ENCODE results near the gene IFT74. TPM values are rescaled to one million over a fixed set of nuclear protein-coding genes. Genes with fewer than 3 reads are reported as not detected.

The IFT74 gene
- total RNA-seq, 4 donors from 2014 or later, result 7.7 to 26.4 (median 8.7) TPM

DNA sequence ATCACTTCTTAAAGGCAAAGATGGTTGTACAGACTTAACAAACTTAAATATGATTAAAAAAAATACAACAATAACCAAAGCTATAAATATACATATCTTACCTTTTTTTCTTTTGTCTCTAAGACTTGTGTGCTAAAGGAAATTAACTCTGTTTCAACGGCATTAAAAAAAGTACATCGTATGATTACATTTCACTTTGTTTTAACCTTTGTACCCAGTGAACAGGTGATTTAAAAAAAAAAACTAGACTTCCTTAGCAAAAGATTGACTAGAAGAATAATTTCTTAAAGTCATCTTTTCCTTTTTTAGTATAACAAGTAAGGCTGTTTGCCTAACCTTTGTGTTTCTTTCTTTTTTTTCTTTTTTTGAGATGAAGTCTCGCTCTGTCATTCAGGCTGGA lies 49.3 kb downstream of the IFT74 start, which contains the start of gene LRRC19:
Gene LRRC19 (minus strand): TSS at position 182 of the 400 bp plus-strand sequence. CDS start 5,978 bp downstream, outside the sequence.
- peak; percentile 19 to 45 for TF ChIP-seq POLR2A (IDR thresholded peaks at IDR 0.05)
- TF ChIP-seq, protein P1, sequence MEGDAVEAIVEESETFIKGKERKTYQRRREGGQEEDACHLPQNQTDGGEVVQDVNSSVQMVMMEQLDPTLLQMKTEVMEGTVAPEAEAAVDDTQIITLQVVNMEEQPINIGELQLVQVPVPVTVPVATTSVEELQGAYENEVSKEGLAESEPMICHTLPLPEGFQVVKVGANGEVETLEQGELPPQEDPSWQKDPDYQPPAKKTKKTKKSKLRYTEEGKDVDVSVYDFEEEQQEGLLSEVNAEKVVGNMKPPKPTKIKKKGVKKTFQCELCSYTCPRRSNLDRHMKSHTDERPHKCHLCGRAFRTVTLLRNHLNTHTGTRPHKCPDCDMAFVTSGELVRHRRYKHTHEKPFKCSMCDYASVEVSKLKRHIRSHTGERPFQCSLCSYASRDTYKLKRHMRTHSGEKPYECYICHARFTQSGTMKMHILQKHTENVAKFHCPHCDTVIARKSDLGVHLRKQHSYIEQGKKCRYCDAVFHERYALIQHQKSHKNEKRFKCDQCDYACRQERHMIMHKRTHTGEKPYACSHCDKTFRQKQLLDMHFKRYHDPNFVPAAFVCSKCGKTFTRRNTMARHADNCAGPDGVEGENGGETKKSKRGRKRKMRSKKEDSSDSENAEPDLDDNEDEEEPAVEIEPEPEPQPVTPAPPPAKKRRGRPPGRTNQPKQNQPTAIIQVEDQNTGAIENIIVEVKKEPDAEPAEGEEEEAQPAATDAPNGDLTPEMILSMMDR (IDR thresholded peaks at IDR 0.05), result no peak
- peak within 1 kb of the TSS in 3 of 4 donors; percentile 25 to 76 (median 69) for H3K27ac ChIP-seq
- DNase-seq, result no peak
- no peaks in the 10 kb centered on the region for H3K27me3 ChIP-seq
- H3K9me3 ChIP-seq, result no peaks in the 10 kb centered on the region
- no peaks in the 10 kb centered on the region for H3K4me1 ChIP-seq
- peak within 1 kb of the TSS in 3 of 4 donors; percentile 6 to 51 (median 47) for H3K4me3 ChIP-seq
- no peaks in the 10 kb centered on the region for H3K36me3 ChIP-seq

DNA sequence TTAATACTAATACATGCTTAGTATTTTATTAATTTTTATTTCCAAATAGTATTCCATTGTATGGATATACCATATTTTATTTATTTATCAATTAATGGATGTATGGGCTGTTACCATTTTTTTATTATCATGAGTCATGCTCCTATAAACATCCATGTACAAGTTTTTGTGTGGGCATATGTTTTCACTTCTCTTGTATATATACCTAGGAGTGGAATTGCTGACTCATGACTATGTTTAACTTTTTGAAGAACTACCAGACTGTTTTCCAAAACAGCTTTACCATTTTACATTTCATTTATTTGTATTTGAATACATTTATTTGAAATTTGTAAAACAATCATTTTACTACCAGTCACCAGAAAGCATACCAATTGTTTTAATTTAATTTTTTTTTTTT lies 63.4 kb downstream of the IFT74 start:
- no peak overlapping the region for H3K4me3 ChIP-seq
- no peaks in the 10 kb centered on the region for H3K9me3 ChIP-seq
- H3K36me3 ChIP-seq, result peaks cover 0 to 39% (median 0%) of the 10 kb centered on the region in 3 donors
- no peak for TF ChIP-seq POLR2A (IDR thresholded peaks at IDR 0.05)
- TF ChIP-seq, protein P1 (IDR thresholded peaks at IDR 0.05), result no peak
- no peaks in the 10 kb centered on the region for H3K4me1 ChIP-seq
- no peak overlapping the region for H3K27ac ChIP-seq
- no peaks in the 10 kb centered on the region for H3K27me3 ChIP-seq
- DNase-seq, result no peak

DNA sequence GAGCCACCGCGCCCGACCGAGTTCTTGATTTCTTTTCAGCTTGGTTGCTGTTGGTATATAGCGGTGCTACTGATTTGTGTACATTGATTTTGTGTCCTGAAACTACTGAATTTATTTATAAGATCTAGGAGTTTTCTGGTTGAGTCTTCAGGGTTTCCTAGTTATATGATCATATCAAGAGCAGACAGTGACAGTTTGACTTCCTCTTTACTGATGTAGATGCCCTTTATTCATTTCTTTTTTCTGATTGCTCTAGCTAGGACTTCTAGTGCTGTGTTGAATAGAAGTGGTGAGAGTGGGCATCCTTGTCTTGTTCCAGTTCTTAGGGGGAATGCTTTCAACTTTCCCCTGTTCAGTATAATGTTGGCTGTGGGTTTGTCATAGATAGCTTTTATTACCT lies 66.7 kb downstream of the IFT74 start:
- no peaks in the 10 kb centered on the region for H3K9me3 ChIP-seq
- no peak overlapping the region for H3K27ac ChIP-seq
- no peak for TF ChIP-seq POLR2A (IDR thresholded peaks at IDR 0.05)
- TF ChIP-seq, protein P1 (IDR thresholded peaks at IDR 0.05), result no peak
- H3K4me1 ChIP-seq, result no peaks in the 10 kb centered on the region
- peaks cover 0 to 31% (median 0%) of the 10 kb centered on the region in 3 donors for H3K36me3 ChIP-seq
- H3K27me3 ChIP-seq, result no peaks in the 10 kb centered on the region
- no peak overlapping the region for H3K4me3 ChIP-seq
- no peak for DNase-seq

DNA sequence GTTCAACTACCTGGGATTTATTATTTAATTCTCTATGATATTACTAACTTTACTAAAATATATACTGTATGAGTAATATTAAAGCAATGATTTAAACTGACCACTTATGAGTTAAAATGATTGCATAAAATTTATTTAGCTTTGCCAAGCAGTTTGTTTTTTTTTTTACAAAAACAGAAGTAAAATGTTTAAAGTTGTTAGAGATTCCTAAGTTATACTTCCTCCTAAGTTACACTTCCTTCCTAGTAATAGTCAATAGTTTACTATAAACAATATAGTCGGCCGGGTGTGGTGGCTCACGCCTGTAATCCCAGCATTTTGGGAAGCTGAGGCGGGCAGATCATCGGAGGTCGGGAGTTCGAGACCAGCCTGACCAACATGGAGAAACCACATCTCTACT lies 73.0 kb downstream of the IFT74 start:
- DNase-seq, result no peak
- Histone ChIP-seq H3K9me3 (no peaks in the 10 kb centered on the region), H3K4me1 (no peaks in the 10 kb centered on the region), H3K4me3 (no peak overlapping the region), H3K27me3 (no peaks in the 10 kb centered on the region), H3K36me3 (peaks cover 0 to 10% (median 0%) of the 10 kb centered on the region in 3 donors), H3K27ac (no peak overlapping the region)
- TF ChIP-seq, protein P1 (IDR thresholded peaks at IDR 0.05), result no peak
- TF ChIP-seq POLR2A (IDR thresholded peaks at IDR 0.05), result no peak

DNA sequence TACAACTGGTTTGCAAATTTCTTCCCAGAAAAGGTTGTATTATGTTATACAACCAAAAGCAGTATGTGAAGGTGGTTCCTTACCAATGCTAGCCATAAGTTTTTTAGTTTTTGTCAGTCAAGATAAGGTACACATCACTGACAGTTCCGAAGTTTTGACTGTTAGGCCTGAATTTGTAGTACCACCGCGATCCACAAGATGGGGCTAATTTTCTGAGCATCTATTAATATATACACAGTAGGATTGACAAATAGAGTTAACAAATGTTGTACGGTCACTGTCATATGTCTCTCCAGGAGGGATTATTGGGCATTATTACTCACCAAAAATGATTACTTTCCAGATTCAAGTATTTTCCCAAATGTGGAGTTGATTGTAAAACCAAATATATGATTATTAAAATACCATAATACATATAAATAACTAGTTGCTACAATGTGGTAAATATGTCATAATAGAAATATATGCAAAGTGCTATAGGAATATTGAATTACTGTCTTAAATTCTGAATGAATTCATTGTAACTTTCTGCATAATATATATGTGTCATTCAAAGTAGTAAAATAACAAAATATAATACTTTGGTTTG lies 77.7 kb downstream of the IFT74 start:
- H3K27ac ChIP-seq, result no peak overlapping the region
- TF ChIP-seq, protein P1 (IDR thresholded peaks at IDR 0.05), result peak; percentile 56 to 84 (median 79)
- TF ChIP-seq POLR2A (IDR thresholded peaks at IDR 0.05), result no peak
- H3K27me3 ChIP-seq, result no peaks in the 10 kb centered on the region
- no peaks in the 10 kb centered on the region for H3K9me3 ChIP-seq
- no peaks in the 10 kb centered on the region for H3K36me3 ChIP-seq
- DNase-seq, result peak in 2 of 3 donors; percentile 45 to 74
- H3K4me3 ChIP-seq, result no peak overlapping the region
- no peaks in the 10 kb centered on the region for H3K4me1 ChIP-seq
